ENCODE measurements around the gene FSTL4.

GRCh38 chr5:133200256-133200655 lies 412.1 kb downstream of the FSTL4 start:
- TF ChIP-seq CTCF (IDR thresholded peaks at IDR 0.05) (no peak), POLR2A (IDR thresholded peaks at IDR 0.05) (no peak)

Measured in body of pancreas (tissue), 4 donors.